ENCODE data around the gene ZMYM3.
"Not testable (repeated sequence)": the region's sequence is repeated elsewhere in the genome, so short reads cannot be mapped to it uniquely, and the experiment has no call there.

ZMYM3 gene

GRCh38 chrX:71254092-71254963, at the start of gene ZMYM3:
Gene ZMYM3, minus strand, starts transcription at chrX:71254140. Its CDS starts 885 bp downstream, at chrX:71253255.
- DNase-seq (ENCODE audit: low read depth, low spot score) = no peak
- Histone ChIP-seq H3K4me1 (ENCODE audit: control insufficient read depth, insufficient read depth, low read length) (no peaks in the 10 kb centered on the region), H3K36me3 (ENCODE audit: control insufficient read depth, insufficient read depth, low read length) (peaks cover 15% of the 10 kb centered on the region; the same call in 1 of the 2 replicates), H3K27ac (ENCODE audit: low read length) (no peak within 1 kb of the TSS), H3K4me3 (ENCODE audit: low read length) (peak within 1 kb of the TSS; percentile 99; the same call in 1 of the 2 replicates), H3K27me3 (ENCODE audit: control insufficient read depth, insufficient read depth, low read length) (no peaks in the 10 kb centered on the region), H3K9me3 (ENCODE audit: control insufficient read depth, insufficient read depth, low read length) (no peaks in the 10 kb centered on the region)
- no CpG with 5 or more reads among the region's 54 CpGs for WGBS (ENCODE audit: insufficient coverage, insufficient read length)

GRCh38 chrX:71302461-71303213, 48.7 kb upstream of the ZMYM3 start:
- H3K4me3 ChIP-seq (ENCODE audit: low read length) = no peak overlapping the region
- H3K27ac ChIP-seq (ENCODE audit: low read length) = no peak overlapping the region
- no peak for DNase-seq (ENCODE audit: low read depth, low spot score)
- peaks cover 12% of the 10 kb centered on the region; the same call in 1 of the 2 replicates for H3K36me3 ChIP-seq (ENCODE audit: control insufficient read depth, insufficient read depth, low read length)
- no peaks in the 10 kb centered on the region for H3K27me3 ChIP-seq (ENCODE audit: control insufficient read depth, insufficient read depth, low read length)
- no peaks in the 10 kb centered on the region for H3K4me1 ChIP-seq (ENCODE audit: control insufficient read depth, insufficient read depth, low read length)
- H3K9me3 ChIP-seq (ENCODE audit: control insufficient read depth, insufficient read depth, low read length) = no peaks in the 10 kb centered on the region
- WGBS (ENCODE audit: insufficient coverage, insufficient read length) = no CpG with 5 or more reads among the region's 5 CpGs

GRCh38 chrX:71301195-71301924, 47.4 kb upstream of the ZMYM3 start, which contains the start of gene ITGB1BP2:
Gene ITGB1BP2, plus strand, starts transcription at chrX:71301750. Its CDS starts 57 bp downstream, at chrX:71301807.
- Histone ChIP-seq H3K27ac (ENCODE audit: low read length) (no peak within 1 kb of the TSS), H3K27me3 (ENCODE audit: control insufficient read depth, insufficient read depth, low read length) (no peaks in the 10 kb centered on the region), H3K36me3 (ENCODE audit: control insufficient read depth, insufficient read depth, low read length) (peaks cover 18% of the 10 kb centered on the region; the same call in 1 of the 2 replicates), H3K9me3 (ENCODE audit: control insufficient read depth, insufficient read depth, low read length) (no peaks in the 10 kb centered on the region), H3K4me3 (ENCODE audit: low read length) (no peak within 1 kb of the TSS), H3K4me1 (ENCODE audit: control insufficient read depth, insufficient read depth, low read length) (no peaks in the 10 kb centered on the region)
- WGBS (ENCODE audit: insufficient coverage, insufficient read length) = no CpG with 5 or more reads among the region's 10 CpGs
- no peak for DNase-seq (ENCODE audit: low read depth, low spot score)

GRCh38 chrX:71300495-71300894, 46.6 kb upstream of the ZMYM3 start:
- H3K36me3 ChIP-seq (ENCODE audit: control insufficient read depth, insufficient read depth, low read length) = peaks cover 18% of the 10 kb centered on the region; the same call in 1 of the 2 replicates
- H3K9me3 ChIP-seq (ENCODE audit: control insufficient read depth, insufficient read depth, low read length); H3K4me3 ChIP-seq (ENCODE audit: low read length); H3K27me3 ChIP-seq (ENCODE audit: control insufficient read depth, insufficient read depth, low read length); DNase-seq (ENCODE audit: low read depth, low spot score); H3K27ac ChIP-seq (ENCODE audit: low read length); H3K4me1 ChIP-seq (ENCODE audit: control insufficient read depth, insufficient read depth, low read length): not testable (repeated sequence)
- WGBS (ENCODE audit: insufficient coverage, insufficient read length) = no CpG with 5 or more reads among the region's 7 CpGs

- DNase-seq (ENCODE audit: low read depth, low spot score); H3K27me3 ChIP-seq (ENCODE audit: control insufficient read depth, insufficient read depth, low read length); H3K27ac ChIP-seq (ENCODE audit: low read length); H3K4me3 ChIP-seq (ENCODE audit: low read length); H3K9me3 ChIP-seq (ENCODE audit: control insufficient read depth, insufficient read depth, low read length); H3K4me1 ChIP-seq (ENCODE audit: control insufficient read depth, insufficient read depth, low read length): not testable (repeated sequence)
- H3K36me3 ChIP-seq (ENCODE audit: control insufficient read depth, insufficient read depth, low read length) = peaks cover 18% of the 10 kb centered on the region; the same call in 1 of the 2 replicates
- no CpG with 5 or more reads among the region's 7 CpGs for WGBS (ENCODE audit: insufficient coverage, insufficient read length)
Measured at GRCh38 chrX:71300064-71300463, 46.1 kb upstream of the ZMYM3 start.

- Histone ChIP-seq H3K36me3 (ENCODE audit: control insufficient read depth, insufficient read depth, low read length) (peaks cover 22% of the 10 kb centered on the region), H3K4me1 (ENCODE audit: control insufficient read depth, insufficient read depth, low read length) (no peaks in the 10 kb centered on the region), H3K27me3 (ENCODE audit: control insufficient read depth, insufficient read depth, low read length) (no peaks in the 10 kb centered on the region), H3K9me3 (ENCODE audit: control insufficient read depth, insufficient read depth, low read length) (no peaks in the 10 kb centered on the region), H3K27ac (ENCODE audit: low read length) (no peak overlapping the region), H3K4me3 (ENCODE audit: low read length) (no peak overlapping the region)
- no peak for DNase-seq (ENCODE audit: low read depth, low spot score)
- no CpG with 5 or more reads among the region's 3 CpGs for WGBS (ENCODE audit: insufficient coverage, insufficient read length)
Measured at GRCh38 chrX:71298119-71298518, 44.2 kb upstream of the ZMYM3 start.

- Histone ChIP-seq H3K9me3 (ENCODE audit: control insufficient read depth, insufficient read depth, low read length) (no peaks in the 10 kb centered on the region), H3K27me3 (ENCODE audit: control insufficient read depth, insufficient read depth, low read length) (no peaks in the 10 kb centered on the region), H3K4me1 (ENCODE audit: control insufficient read depth, insufficient read depth, low read length) (no peaks in the 10 kb centered on the region), H3K36me3 (ENCODE audit: control insufficient read depth, insufficient read depth, low read length) (peaks cover 28% of the 10 kb centered on the region), H3K4me3 (ENCODE audit: low read length) (no peak overlapping the region), H3K27ac (ENCODE audit: low read length) (no peak overlapping the region)
- DNase-seq (ENCODE audit: low read depth, low spot score) = no peak
- WGBS (ENCODE audit: insufficient coverage, insufficient read length) = no CpG with 5 or more reads among the region's 6 CpGs
Measured at GRCh38 chrX:71296806-71297205, 42.9 kb upstream of the ZMYM3 start.

GRCh38 chrX:71292669-71293365, 38.9 kb upstream of the ZMYM3 start:
- no CpG with 5 or more reads among the region's 7 CpGs for WGBS (ENCODE audit: insufficient coverage, insufficient read length)
- no peak overlapping the region for H3K27ac ChIP-seq (ENCODE audit: low read length)
- no peaks in the 10 kb centered on the region for H3K4me1 ChIP-seq (ENCODE audit: control insufficient read depth, insufficient read depth, low read length)
- H3K36me3 ChIP-seq (ENCODE audit: control insufficient read depth, insufficient read depth, low read length) = peaks cover 16% of the 10 kb centered on the region
- no peaks in the 10 kb centered on the region for H3K27me3 ChIP-seq (ENCODE audit: control insufficient read depth, insufficient read depth, low read length)
- DNase-seq (ENCODE audit: low read depth, low spot score) = no peak
- no peak overlapping the region for H3K4me3 ChIP-seq (ENCODE audit: low read length)
- no peaks in the 10 kb centered on the region for H3K9me3 ChIP-seq (ENCODE audit: control insufficient read depth, insufficient read depth, low read length)

- Histone ChIP-seq H3K27ac (ENCODE audit: low read length) (no peak overlapping the region), H3K9me3 (ENCODE audit: control insufficient read depth, insufficient read depth, low read length) (no peaks in the 10 kb centered on the region), H3K36me3 (ENCODE audit: control insufficient read depth, insufficient read depth, low read length) (peaks cover 10% of the 10 kb centered on the region), H3K27me3 (ENCODE audit: control insufficient read depth, insufficient read depth, low read length) (no peaks in the 10 kb centered on the region), H3K4me3 (ENCODE audit: low read length) (no peak overlapping the region), H3K4me1 (ENCODE audit: control insufficient read depth, insufficient read depth, low read length) (no peaks in the 10 kb centered on the region)
- no peak for DNase-seq (ENCODE audit: low read depth, low spot score)
- WGBS (ENCODE audit: insufficient coverage, insufficient read length) = no CpG with 5 or more reads among the region's 6 CpGs
Measured at GRCh38 chrX:71291381-71291780, 37.4 kb upstream of the ZMYM3 start.

All from iPS DF 6.9 (cell line).